GM13977 (cell line): ENCODE results near the gene CTU2.

Experiments used
- DNase-seq: peaks from one replicate; pipeline ENCODE4 v3.0.0; 2012; ENCODE audit warnings: low spot score
- in situ Hi-C: fragments of 300-500 bp; cut with MboI; formaldehyde crosslinking; loops from one replicate; pipeline ENCODE4 v1.12.0; 2022; ENCODE audit warnings: low sequenced_read_pairs, low pct_unique_long_range_greater_than_20kb, mixed read lengths, inconsistent platforms; ENCODE audit not compliant: unreplicated experiment
- TF ChIP-seq, protein P1 (sequence below): IDR thresholded peaks from 2 replicates; pipeline ENCODE4 v1.5.1; 2012; ENCODE audit warnings: mild to moderate bottlenecking, control low read depth; ENCODE audit not compliant: insufficient read depth; ENCODE audit errors: extremely low read depth, missing control alignments

Gene CTU2

DNA sequence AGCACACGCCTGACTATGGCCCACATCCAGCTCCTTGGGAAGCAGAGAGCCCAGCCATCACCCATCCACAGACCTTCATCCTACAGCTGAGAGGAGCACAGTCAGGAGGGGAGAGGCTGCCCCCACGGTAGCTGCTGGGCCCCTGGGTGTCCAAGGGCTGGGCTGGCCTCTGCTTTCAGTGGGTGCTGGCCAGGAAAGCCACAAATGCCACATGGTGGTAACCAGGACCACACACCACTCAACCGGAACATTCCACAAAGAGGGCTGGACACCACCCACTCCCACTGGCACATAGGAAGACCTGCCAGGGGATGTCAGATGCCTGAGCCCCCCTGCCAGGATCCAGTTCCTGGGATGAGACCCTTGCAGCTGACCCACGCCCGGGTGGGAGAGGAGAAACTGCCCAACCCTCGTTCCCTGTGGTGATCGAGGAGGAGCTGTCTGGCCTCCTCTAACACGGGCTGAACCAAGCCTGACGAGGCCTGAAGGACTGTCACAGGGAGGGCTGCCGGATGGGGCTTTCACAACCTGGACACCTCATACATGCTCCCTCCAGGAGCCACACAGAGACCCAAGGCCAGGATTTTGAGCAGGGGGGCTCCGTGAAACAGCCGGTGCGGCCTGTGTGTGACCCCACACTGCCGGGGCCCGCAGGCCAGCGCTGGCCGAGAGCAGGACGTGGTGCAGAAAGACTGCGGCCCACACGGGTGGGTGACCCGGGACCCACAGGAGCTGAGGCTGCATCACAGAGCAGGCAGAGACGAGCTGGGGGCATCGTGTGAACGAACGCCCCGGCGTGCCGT, 48.0 kb downstream of the CTU2 start:
- in situ Hi-C loops: no loop called here

DNA sequence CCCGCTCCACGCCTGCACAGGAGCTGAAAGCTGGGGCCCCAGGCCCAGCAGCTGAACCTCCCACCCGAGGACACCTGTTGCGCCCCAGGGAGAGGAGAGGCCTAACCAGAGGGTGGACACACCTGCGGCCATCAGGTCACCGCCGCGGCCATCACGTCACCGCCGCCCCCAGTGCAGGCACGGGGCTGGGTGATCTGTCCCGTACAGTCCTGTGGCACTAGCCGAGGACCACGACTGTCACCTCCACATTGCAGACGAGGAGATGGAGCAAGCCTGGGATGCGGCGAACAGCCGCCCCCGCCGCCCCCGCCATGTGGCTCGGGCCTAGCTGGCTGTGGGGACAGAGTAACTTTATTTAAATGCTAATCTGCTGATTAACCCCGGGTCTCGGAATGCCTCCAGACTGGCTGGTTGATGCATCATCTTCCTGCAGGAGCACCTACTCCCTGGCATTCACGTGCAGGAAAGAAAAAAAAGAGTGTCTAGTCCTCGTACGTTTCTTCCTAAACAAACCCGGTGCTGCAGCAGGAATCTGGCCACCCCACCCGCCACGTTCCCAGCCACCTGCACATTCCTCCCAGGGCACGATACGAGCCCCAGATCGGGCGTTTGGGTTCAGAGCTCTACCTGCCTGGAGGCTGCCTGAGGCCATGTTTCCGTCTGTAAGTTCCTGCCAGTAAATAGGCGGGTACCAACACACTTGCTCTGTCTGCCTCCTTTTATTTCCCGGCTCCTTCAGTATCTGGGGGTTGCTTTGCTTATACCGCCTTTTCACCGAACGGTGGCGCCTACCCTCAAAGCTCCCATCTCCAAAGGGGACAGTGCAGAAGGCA, 48.8 kb downstream of the CTU2 start:
- no peak for DNase-seq
- TF ChIP-seq, protein P1, sequence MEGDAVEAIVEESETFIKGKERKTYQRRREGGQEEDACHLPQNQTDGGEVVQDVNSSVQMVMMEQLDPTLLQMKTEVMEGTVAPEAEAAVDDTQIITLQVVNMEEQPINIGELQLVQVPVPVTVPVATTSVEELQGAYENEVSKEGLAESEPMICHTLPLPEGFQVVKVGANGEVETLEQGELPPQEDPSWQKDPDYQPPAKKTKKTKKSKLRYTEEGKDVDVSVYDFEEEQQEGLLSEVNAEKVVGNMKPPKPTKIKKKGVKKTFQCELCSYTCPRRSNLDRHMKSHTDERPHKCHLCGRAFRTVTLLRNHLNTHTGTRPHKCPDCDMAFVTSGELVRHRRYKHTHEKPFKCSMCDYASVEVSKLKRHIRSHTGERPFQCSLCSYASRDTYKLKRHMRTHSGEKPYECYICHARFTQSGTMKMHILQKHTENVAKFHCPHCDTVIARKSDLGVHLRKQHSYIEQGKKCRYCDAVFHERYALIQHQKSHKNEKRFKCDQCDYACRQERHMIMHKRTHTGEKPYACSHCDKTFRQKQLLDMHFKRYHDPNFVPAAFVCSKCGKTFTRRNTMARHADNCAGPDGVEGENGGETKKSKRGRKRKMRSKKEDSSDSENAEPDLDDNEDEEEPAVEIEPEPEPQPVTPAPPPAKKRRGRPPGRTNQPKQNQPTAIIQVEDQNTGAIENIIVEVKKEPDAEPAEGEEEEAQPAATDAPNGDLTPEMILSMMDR: peak; percentile 25
- in situ Hi-C loops: no loop called here

More for the DNA sequence above, 48.0 kb downstream of the CTU2 start:
- TF ChIP-seq, protein P1: no peak
- no peak for DNase-seq

- in situ Hi-C loops: no loop called here
Observed at GRCh38 chr16:88755745-88756443, 49.6 kb downstream of the CTU2 start.

DNA sequence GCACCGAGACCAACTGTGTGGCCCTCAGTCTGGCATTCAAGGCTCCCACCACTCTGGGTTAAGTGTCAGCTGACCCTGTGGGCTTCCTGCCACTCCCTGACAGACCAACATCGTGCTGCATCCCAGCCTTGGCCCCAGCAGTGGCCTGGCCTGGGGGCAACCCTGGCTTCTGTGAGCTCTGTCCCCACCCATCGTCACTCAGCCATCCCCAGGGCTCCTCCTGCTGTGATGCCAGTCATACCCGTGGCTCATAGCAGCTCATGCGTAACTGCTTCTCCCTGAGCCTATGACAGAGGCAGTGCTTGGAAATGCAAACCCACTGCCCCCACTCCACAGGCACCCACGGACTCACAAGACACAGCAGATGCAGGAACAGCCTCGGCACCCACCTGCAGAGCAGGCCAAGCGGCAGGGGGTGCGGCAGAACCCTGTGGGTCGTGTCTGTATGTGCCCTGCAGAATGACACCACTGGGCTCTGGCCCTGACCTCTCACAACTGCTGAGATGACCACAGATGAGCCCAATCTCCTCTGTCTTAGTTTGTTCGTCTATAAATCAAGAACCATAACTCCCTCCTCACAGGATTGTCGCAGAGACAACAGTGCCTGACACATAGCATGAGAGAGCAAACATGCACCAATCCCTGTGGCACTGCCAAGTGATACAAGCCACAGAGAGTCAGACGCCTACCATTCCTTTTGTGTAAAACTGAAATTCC, 52.1 kb downstream of the CTU2 start:
- TF ChIP-seq, protein P1: no peak
- in situ Hi-C loops: no loop called here
- DNase-seq: no peak

More at GRCh38 chr16:88755745-88756443, 49.6 kb downstream of the CTU2 start:
- TF ChIP-seq, protein P1: no peak
- DNase-seq: no peak

DNA sequence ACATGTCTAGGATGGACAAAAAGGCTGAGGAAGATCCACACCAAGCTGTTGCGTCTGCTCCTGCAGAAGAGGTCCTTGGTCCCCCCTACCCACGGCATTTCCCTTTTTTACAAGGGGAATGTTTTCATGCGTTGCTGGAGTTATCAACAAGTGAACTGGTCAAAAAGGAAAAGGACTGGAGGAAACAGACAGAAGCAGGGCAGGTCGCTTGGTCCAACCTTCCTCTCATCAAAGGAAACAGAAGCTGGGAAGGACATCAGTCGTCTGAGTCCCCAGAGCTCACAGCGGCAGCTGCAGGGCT, 52.6 kb downstream of the CTU2 start:
- in situ Hi-C loops: no loop called here
- DNase-seq: no peak
- TF ChIP-seq, protein P1: no peak
